ENCODE measurements around the gene ASIC1.
"Not testable (repeated sequence)": the region's sequence is repeated elsewhere in the genome, so short reads cannot be mapped to it uniquely, and the experiment has no call there.

ASIC1 gene

DNA sequence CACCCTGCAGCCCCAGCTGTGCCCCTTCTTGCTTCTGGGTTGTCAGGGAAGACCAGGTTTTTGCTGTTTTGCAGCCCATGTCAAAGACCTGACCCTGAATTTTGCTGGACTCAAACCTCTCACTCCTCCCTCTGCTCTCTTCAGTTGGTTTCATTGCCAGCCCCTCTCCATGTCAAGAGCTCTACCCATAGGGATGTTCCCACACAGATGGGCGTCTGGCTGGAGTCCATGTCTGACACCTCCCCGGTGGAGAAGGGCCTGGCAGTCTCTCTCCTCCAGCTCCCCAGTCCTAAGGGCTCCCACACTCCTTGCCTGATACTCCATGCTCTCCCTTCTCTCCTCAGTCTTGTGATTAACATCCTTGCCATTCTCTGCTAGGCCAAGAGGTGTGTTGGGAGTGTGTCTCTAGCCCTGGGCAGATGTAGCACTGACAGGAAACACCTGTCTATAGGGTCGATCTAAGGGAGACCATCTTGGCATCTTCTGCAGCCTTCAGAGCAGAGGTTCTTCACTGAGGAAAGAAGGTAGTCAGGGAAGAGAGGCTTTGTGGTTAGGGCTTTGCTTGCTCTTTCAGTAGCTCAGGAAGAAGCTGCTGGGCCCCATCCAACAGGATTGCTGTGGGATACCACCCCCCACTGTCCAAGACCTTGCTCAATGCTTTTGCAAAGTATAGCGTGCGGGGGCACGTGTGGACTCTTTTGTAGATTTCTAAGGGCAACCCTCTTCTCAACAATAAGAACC lies 4.7 kb downstream of the ASIC1 start:
- DNase-seq (ENCODE audit: low read depth), result no peak

DNA sequence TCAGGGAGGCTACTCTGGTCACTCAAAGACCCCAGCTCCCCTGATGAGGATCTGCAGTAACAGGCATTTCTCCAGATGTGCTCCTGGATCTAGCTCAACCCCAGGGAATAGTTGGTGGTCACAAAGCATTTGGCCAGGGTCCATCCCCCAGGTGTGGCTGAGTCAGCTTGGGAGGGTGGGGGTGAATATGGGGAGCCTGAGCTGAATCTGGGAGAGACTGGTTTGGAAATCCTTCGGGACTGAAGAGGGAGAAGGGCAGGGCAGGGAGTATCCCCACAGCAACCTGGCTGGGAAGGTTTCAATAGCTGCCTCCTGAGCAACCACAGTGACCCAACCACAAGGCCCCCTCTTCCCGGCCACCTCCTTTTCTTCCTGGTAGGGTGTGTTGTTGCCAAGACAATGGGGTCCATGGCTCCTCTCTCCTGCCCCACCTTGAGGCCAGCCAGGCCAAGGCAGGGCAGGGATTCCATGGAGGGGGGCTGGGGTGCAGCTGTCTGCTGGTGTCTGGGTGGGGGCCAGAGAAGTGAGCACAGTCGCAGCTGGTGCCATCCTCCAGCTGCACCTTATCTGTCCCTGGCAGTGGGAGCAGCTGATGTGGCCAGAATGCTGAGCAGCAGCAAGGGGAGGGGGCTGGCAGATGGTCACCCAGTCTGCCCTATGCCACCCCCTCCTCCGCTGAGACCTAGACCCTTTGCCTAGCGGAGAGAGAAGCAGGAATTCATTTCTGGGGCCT lies 5.5 kb downstream of the ASIC1 start:
- DNase-seq (ENCODE audit: low read depth), result no peak

DNA sequence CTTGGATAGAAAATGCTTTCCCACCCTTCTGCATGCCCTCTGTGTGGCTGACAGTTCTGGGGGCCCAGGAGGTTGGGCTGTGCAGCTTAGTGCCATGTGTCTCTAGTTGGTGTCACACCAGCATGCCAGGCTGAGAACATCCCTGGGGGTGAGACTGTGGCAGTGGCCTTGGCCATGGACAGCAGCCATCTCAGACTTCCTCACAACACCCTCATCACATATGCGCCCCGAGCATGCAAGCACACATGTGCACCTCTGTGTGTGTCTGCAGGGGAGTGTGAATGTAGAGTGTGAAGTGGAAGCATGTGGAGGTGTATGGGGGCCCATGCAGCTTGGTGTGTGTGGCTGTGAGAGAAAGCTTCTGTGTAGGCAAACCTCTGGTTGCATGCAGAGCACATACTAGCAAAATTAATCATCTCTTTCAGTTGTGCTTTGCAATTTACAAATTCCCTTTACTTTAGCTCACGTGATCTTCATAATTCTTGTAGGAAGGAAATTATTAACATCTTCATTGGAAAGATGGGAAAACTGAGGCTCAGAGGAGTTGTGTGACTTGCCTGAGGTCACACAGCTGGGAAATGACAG lies 8.4 kb downstream of the ASIC1 start:
- no peak for DNase-seq (ENCODE audit: low read depth)

DNA sequence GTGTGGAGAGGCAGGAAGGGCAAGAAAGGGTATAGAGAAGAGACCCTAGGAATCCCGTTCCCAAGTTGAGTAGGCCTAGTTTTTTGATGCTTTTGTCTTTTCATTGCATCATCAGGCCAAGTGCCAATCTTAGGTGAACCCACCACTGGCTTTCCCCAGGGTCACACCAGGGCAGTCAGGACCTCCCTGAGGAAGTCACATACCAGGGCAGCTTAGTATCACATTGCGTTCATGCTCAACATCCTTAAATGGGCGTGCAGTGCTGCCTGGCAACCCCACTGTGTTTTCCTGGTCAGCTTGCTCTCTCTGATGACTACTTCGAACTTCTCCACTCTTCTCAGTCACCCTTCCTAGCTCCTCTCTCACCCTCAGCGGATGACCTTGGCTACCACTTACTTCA lies 9.0 kb downstream of the ASIC1 start:
- DNase-seq (ENCODE audit: low read depth), result no peak

DNA sequence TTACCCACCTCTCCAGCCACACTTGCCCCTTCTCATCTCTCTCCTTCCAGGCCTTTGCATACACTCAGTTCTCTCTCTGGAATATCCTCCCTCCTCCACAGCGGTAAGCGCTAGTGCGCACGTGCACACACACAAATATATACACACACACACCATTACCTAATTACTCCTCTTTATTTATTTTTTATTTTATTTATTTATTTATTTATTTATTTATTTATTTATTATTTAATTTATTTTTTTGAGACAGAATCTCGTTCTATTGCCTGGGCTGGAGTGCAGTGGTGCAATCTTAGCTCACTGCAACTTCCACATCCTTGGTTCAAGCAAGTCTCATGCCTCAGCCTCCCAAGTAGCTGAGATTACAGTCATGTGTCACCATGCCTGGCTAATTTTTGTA lies 11.7 kb downstream of the ASIC1 start:
- no peak for DNase-seq (ENCODE audit: low read depth)

DNA sequence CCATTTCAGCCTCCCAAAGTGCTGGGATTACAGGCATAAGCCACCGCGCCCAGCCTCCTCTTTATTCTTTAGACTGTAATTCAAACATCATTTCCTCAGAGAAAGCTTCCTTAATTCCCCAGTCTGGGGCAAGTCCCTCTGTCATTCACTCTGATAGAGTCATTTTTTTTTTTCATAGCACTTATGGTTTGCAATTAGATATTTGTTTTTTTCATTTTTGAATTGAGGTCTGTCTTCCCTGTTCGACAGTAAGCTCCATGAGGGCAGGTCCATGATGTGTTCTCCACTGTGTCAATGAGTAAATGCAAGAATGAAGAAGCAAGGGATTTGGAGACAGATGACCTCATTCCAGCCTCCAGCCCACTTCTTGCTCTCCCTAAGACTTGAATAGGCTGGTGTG lies 12.1 kb downstream of the ASIC1 start:
- DNase-seq (ENCODE audit: low read depth), result no peak

DNA sequence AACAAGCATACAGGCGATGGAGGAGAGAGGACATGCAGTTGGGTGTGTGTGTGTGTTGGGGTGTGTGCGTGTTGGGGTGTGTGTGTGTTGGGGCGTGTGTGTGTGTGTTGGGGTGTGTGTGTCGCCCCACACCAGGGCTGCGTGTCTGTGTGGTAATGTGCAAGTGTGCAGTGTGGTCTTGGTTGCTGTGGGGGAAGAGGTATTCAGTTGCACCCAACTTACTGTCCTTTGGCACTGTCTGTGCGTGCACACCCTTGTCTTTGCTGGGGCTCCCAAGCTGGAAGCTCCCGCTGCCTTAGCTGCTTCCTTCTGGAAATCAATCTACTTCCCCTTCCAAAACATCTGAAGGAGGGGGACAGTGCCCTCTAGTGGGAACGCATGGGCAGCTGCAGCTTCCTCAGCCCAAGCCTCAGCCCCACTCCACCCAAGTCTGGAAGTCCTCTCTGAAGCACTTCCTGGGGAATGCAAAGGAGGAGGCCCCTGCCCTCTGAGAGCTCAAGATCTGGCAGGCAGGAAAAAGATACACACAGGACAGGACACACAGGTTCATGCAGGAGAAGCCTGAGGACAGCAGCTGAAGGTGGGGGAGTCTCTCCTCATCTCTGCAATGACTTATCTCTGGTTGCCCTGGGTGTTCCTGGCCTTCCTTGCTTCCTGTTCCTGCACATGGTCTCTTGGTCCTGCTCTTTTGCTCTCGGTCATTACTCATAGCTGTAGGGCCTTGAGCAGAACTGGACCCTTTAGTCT lies 13.1 kb downstream of the ASIC1 start:
- DNase-seq (ENCODE audit: low read depth), result peak; percentile 37

DNA sequence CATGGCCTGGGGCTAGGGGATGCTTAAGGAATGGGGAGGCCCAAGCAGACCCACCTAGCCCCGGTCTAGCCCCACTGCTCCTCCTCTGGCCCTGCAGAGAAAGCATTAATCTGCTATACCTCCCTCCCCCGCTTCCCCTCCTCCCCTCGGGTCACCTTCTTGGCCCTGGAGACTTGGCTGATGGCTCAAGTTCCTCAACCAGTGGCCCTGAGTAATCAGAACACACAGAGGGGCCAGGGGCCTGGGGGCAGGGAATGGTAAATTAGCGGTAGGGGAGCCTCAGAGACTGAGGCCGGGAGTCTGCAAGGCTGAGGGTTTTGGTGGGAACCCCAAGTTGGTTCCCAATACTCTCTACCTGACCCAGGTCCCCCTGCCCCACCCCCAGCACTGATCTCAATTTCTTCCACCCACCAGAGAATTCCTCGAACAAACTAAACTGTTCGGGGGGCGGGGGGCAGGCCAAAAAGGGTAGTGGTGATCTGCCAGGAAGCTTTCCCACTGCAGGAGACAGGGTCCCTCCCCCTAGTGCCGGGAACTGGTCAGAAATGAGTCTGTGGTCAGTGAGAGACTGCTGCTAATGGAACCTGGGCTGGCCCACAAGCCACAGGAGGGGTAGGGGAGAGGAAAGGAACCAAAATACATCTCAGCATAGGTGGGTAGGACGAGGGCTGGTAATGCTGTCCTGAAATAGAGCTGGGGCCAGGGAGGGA lies 15.0 kb downstream of the ASIC1 start:
- no peak for DNase-seq (ENCODE audit: low read depth)

DNA sequence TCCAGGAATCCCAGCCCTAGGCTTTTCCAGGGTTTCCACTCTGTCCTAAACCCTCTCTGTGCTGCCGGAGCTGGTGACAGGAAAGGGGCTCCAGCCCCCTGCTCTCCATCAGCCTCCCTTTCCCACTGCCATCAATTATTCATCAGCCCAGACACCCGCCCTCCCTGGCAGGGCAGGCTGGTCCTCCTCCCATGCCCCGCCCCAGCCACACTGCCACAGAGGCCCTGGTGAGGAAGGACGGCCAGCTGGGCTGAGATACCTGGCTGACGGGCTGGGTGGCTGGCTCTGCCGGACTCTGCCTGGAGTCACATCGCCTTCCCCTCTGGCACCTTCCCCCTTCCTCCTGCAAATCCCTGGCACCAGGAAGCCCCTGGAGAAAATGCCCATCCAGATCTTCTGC lies 15.8 kb downstream of the ASIC1 start:
- no peak for DNase-seq (ENCODE audit: low read depth)

DNA sequence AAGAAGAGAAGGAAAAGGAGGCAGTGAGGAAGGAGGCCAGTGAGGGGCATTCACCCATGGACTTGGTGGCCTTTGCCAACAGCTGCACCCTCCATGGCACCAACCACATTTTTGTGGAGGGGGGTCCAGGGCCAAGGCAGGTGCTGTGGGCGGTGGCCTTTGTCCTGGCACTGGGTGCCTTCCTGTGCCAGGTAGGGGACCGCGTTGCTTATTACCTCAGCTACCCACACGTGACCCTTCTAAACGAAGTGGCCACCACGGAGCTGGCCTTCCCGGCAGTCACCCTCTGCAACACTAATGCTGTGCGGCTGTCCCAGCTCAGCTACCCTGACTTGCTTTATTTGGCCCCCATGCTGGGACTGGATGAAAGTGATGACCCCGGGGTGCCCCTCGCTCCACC lies 16.3 kb downstream of the ASIC1 start:
- DNase-seq (ENCODE audit: low read depth), result no peak

DNA sequence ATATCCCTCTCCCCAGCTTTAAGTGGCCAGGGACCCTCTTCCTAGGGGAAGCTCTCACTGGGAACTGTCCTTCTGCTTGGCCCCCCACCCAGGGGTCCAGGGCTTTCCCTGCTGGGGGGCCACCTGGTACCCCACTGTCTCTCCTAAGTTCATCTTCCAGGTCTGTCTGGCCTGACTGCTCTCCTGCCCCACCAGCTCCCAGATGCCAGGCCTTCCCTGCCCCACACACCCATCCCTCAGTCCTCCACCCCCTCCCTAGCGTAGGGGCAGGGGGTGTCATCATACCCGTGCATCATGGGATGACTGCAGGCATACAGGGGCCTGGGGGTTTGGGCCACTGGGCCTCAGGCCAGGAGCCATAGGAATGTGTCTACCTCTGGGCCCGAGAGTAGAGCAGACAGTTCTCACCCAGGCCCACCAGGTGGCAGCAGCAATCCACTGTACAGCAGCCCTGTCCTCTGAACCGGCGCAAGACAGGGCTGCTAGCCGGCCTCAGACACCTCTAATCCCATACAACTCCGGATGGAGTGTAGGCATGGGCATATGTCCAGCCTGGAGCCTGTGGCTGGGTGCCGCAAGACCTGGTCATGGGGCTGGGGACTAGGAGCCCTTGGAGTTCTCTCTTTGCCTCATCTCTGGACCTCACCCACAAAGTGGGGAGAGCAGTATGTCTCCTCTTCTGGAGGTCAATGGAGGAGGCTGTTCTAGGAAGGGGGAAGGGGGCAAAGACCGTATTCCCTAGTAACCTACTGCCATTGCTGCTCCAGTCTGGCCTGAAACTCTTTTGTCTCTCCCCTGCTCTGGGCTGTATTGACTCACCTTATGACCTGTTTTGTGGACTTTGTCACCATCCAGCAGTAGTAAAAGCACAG lies 17.8 kb downstream of the ASIC1 start:
- peak; percentile 68 for DNase-seq (ENCODE audit: low read depth)

DNA sequence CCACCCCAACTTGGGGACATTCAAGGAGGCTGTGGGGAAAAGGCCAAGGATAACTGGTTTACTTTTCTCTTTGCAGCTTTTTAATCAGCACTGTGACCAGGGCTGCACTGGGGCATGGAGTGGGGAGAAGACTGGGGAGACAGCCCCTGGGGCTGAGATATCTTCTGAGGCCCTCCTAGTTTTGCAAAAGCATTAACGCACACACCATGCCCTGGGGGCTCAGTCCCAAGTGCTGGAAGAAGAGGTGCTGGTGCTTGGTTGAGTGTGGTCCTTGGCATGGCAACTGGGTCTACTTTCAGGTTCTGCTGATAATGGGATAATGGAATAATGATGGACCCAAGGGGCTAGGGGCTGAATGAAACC lies 18.4 kb downstream of the ASIC1 start:
- no peak for DNase-seq (ENCODE audit: low read depth)

DNA sequence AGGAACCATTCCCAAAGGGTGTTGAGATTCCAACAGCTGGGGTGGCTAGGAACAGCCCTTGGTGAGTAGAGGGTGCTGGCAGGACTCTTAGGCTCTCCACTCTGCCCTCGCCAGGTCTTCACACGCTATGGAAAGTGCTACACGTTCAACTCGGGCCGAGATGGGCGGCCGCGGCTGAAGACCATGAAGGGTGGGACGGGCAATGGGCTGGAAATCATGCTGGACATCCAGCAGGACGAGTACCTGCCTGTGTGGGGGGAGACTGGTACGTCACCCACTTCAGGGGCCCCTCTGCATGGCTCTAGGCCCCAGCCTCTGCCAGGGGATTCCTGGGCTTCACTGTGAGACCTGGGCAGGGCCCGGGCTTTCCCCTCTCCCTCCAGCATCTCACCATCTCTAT lies 19.7 kb downstream of the ASIC1 start:
- DNase-seq (ENCODE audit: low read depth), result no peak

DNA sequence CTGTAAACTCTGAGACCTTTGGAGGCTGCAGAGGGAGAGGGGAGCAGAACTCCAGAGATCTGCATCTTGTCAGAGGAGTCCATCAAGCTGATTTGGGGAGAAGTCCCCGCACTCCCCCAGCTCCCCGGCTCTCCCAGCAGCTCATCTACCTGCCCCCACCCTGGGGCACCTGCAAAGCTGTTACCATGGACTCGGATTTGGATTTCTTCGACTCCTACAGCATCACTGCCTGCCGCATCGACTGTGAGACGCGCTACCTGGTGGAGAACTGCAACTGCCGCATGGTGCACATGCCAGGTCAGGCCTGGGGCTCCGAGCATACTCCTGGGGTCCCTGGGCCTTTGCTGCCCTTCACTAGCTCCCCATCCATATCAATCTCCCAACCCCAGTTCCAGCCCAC lies 20.9 kb downstream of the ASIC1 start:
- DNase-seq (ENCODE audit: low read depth), result no peak

DNA sequence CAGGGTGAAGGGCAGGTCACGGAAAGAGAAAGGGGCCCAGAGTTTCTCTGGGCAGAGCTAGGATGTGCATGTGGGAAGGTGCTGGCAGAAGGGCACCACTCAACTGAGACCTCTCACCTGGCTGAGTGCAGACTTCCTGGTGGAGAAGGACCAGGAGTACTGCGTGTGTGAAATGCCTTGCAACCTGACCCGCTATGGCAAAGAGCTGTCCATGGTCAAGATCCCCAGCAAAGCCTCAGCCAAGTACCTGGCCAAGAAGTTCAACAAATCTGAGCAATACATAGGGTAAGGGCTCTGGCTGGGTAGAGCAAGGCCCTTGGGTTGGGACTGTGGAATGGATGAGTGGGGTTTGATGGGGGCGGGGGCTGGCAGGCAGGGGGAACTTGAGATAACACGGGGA lies 22.4 kb downstream of the ASIC1 start:
- DNase-seq (ENCODE audit: low read depth), result no peak

DNA sequence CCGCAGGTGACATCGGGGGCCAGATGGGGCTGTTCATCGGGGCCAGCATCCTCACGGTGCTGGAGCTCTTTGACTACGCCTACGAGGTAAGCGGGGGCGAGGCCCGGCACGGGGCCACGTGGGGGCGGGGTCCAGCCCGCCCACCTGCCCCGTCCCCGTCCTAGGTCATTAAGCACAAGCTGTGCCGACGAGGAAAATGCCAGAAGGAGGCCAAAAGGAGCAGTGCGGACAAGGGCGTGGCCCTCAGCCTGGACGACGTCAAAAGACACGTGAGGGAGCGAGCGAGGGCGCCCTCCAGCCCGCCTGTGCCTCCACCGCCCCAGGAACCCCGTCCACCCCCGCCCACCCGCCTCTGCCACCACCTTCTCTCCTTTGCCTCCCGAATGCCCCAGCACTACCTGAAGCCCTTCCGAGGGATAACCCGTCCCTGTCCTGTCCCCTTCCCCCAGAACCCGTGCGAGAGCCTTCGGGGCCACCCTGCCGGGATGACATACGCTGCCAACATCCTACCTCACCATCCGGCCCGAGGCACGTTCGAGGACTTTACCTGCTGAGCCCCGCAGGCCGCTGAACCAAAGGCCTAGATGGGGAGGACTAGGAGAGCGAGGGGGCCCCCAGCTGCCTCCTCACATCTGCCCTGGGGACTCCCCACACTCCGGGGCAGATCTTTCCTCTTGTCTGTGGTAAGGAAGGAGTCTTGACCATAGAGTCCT lies 23.9 kb downstream of the ASIC1 start:
- no peak for DNase-seq (ENCODE audit: low read depth)

DNA sequence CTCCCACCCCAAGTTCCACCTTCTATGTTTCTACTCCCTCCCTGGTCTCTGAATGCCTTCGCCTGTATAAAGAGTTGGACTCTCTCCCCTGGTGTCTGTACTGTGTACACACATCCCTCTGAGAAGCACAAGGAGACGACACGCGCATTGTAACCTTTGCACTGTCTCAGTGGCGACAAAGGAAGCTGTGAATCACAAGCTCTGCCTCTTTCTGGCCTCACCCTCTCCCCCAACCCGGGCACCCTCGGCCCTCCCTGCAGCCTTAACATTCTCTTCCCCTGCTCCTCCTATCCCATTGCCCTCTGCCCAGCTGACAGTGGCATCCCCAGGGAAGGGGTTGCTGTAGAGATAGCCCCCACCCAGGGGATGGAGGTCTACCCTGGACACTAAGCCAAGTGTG lies 25.2 kb downstream of the ASIC1 start:
- no peak for DNase-seq (ENCODE audit: low read depth)

DNA sequence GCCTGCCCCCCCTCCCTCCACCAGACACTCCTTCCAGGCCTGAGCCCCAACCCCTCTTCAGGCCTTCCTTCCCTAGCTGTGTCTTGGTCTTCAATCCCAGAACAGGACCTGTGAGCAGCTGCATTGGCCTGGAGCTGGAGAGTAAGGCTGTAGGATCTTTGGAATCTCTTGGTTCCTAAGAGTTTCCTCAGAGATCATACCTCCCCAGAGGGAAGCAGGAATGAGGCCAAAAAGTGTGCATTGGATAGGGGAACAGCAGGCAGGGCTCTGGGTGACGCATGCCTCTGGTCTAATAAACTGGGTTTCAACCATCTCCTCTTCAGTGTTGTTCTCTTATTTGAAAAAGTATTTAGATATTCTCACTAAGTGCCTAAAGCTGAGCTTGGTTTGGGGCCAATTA lies 25.9 kb downstream of the ASIC1 start:
- DNase-seq (ENCODE audit: low read depth), result no peak

DNA sequence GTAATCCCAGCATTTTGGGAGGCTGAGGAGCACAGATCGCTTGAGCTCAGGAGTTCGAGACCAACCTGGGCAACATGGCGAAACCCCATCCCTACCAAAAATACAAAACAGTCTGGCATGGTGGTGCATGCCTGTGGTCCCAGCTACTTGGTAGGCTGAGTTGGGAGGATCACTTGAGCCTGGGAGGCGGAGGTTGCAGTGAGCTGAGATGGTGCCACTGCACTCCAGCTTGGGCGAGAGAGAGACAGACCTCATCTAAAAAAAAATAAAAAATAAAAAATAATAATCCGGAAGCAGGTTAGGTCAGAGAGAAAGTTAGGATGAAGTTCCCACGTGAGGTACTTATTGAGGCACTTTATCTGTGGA lies 27.0 kb downstream of the ASIC1 start:
- DNase-seq (ENCODE audit: low read depth), result not testable (repeated sequence)

DNA sequence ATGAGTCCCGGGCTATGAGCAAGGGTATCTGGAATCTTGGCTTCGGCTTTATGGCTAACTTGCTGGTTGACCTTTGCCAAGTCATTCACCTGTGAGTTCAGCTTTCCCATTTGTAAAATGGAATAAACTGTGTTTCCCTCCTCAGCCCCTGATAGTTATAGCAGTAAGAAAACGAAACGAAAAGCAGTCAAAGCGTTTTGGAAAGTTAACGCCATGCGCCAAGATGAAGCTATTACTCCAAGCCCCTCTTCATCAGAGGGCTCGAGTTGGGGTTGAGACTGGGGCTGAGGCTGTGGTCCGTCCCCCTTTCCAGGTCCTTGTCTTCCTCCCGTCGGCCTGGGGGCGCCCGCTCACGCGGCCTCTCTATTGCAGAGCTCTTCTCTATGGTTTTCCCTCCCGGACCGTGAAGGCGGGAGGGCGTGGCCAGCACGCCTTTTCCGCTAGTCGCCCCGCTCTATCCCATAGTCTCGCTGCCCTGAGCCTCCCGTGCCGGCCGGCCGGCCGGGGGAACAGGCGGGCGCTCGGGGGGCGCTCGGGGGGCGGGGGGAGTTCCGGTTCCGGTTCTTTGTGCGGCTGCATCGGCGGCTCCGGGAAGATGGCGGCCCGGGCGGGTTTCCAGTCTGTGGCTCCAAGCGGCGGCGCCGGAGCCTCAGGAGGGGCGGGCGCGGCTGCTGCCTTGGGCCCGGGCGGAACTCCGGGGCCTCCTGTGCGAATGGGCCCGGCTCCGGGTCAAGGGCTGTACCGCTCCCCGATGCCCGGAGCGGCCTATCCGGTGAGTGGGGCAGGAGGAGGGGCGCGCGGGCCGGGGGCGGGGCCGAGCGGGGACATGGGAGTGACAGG lies 27.6 kb downstream of the ASIC1 start, which contains the start of gene SMARCD1:
TSS of gene SMARCD1 (plus strand) at position 568 of the 840 bp plus-strand sequence. CDS start at position 596, 28 bp downstream.
- peak; percentile 82 for DNase-seq (ENCODE audit: low read depth)
